ENCODE results near the gene TM4SF18.

DNA sequence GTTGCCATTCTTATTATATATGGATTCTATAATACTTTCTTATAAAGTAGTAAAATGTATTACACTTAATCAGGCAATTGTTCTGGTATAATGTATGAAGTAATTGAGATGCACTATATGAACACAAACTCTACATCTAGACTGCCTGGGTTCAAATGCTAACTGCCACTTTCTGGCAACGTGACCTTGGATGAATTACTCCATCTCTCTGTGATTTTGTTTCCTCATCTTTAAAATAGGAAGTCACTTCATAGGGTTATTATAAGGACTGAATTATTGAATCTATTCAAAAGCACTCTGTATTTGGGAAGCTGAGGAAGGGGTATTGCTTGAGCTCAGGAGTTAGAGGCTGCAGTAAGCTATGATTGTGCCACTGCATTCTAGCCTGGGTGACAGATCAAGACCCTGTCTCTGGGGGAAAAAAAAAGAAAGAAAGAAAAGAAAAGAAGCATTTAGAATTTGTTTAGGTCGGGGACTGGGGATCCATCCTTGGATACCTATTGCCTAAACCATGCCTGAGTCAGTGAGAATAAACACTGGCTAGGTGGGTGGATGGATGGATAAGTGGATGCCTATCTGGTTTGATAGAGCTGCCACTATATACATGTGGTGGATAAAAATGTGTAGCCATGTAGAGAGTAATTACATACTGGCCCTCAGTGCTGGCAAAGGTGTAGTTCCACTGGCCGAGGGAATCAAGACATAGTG is 41.5 kb upstream of the TM4SF18 start:
- no peak for TF ChIP-seq EZH2 (IDR thresholded peaks at IDR 0.05; ENCODE audit: low read length)
- TF ChIP-seq, protein P1, sequence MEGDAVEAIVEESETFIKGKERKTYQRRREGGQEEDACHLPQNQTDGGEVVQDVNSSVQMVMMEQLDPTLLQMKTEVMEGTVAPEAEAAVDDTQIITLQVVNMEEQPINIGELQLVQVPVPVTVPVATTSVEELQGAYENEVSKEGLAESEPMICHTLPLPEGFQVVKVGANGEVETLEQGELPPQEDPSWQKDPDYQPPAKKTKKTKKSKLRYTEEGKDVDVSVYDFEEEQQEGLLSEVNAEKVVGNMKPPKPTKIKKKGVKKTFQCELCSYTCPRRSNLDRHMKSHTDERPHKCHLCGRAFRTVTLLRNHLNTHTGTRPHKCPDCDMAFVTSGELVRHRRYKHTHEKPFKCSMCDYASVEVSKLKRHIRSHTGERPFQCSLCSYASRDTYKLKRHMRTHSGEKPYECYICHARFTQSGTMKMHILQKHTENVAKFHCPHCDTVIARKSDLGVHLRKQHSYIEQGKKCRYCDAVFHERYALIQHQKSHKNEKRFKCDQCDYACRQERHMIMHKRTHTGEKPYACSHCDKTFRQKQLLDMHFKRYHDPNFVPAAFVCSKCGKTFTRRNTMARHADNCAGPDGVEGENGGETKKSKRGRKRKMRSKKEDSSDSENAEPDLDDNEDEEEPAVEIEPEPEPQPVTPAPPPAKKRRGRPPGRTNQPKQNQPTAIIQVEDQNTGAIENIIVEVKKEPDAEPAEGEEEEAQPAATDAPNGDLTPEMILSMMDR (optimal IDR thresholded peaks at IDR 0.05 in 1 of 3, IDR thresholded peaks at IDR 0.05 in 1 of 3, conservative IDR thresholded peaks at IDR 0.05 in 1 of 3; ENCODE audit: extremely low read depth in 1 of 3, insufficient read depth in 2 of 3, low read length in 3 of 3), result no peak
